ENCODE results near the gene ACTR3C.
A peak's percentile ranks its signal among the peaks of the same experiment; 100 is the strongest.
"Not testable (repeated sequence)": the region's sequence is repeated elsewhere in the genome, so short reads cannot be mapped to it uniquely, and the experiment has no call there.

ACTR3C gene

DNA sequence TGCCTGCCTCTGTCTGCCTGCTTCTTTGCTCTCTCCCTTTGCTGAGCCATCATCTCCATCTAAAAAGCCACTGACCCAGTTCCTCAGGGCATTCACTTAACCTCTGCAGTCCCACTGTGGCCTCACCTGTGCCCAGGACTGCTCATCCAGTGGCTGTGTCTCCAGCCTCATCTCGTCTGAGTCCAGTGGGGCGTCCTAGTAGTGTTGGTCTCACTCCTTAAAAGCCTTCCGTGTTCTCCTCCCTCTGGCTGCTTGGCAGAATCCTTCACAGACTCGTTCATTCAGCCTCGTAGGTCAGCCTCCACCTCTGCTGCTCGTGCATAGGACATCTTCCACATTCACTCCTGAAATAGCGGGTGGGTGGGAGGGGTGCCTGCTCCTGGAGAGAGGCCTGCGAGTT is 10.8 kb upstream of the ACTR3C start:
- no peak for DNase-seq

DNA sequence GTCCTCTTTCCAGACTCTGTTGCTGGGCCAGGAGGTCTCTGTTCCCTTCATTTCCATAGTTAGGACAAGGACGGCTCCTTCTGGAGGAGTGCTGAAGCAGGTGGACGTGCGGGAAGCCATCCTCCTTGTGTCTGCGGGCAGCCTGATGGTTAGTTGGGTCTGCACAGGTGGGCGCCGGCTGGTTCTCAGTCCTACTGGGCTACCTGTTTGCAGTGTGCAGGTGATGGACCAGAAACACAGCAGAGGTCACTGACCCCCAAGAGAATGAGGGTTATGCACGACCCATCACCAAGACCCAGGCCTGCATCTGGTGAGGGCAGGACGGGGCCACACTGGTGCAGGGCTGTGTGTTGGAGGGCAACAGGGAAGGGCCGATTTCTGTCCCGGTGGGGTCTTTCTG is 10.3 kb upstream of the ACTR3C start:
- DNase-seq, result no peak

DNA sequence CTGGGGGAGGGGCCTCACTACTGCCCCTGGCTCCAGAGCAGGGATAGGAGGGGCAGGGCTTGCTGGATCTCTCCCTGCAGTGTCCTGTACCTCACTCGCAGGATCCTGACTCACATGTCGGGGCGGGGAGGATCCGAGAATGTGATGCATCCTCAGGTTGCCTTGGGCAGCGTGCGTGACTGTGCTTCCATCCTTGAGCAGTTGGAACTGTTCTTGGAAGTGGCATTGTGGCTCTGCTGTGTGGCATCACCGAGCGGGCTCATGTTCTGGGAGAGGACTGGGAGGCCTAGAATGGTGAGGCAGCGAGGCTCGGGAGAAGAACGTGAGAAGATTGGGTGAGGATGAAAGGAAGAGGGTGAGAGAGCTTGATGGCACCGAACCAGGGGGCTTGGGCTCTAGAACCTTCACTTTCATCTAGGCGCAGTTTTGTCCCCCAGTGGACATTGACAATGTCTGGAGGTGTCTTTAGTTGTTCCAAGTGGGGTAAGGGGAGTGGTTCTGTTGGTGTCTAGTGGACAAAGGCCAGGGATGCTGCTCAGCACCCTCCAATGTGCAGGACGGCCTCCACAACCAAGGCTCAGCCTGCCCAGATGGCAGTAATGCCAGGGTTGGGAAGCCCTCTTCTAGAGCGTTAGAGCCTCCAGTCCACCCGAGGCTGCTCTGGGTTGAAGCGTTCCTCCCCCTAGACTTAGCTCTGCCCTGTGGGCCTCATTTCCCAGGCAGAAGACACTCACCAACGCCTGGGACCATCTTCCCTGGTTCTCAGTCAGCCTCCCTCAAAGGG is 9.7 kb upstream of the ACTR3C start:
- DNase-seq, result no peak

DNA sequence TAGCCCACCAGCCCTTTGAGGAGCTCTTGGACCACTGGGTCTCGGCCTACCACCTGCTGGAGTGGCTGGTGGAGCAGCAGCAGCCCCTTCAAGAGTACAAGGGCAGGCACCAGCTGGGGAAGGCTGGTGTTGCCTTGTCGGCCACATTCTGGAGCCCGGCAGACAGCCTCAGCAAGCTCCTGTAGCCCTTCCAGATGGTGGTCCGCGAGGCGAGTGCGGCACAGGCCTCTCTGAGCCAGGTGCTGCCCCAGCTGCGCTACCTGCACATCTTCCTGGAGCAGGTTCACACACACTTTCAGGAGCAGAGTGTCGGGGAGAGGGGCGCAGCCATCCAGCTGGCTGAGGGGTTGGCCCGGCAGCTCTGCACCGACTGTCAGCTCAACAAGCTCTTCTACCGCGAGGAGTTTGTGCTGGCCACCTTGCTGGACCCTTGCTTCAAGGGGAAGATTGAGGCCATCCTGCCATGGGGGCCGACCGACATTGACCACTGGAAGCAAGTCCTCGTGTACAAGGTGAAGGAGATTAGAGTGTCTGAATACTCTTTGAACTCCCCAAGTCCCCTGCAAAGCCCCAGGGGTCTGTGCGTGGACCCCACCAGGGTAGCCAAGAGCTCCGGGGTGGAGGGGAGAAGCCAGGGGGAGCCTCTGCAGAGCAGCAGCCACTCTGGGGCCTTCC is 7.0 kb upstream of the ACTR3C start:
- no peak for DNase-seq

DNA sequence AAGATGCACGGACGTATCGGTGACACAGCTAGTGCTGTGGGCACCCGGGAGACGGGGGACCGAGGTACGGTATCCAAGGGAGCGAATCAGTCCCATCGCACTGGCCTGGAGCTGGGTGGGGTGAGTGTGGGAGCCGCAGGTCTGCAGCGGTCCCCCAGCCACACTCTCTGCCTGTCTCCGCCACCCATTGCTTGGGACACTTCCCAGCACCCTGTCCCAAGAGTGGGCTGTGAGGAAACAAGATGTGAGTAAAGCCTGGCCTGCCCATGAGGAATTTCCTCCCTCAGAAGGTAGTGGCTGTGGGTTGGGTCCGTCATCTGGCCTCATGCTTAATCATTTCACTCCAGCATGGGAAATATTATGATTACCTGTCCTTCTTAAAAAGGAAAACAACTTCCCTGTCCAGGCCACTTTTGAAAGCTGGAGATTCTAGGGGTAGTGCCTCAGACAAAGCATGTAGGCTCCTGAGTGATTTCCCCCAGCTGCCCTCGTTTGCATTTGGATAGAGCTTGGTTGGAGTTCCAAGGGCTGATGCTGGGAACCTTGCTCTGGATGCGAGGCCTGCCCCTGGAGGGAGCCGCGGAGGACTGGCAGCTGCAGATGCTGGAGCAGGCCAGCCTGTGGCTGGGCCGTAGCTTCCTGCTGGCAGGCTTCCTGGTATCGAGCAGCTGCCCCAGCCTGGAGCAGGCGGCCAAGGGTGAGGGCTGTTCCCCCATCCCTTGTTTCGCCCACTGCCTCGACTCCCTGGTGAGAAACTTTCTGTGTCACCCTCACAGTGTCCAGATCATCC is 6.2 kb upstream of the ACTR3C start:
- no peak for DNase-seq

DNA sequence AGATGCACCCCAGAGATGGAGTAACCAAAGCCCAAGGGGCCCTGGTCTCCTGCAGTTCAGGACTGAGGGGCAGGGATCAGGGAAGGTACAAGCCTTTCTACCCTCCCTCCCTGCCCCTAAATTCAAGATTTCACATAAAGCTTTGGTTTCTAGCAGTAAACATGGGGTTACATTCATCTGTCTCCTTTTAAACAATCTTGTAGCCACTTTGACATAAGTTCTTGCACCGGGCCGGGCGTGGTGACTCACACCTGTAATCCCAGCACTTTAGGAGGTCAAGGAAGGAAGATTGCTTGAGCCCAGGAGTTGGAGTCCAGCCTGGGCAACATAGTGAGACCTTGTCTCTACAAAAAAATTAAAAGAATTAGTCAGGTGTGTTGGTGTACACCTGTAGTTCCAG is 4.0 kb upstream of the ACTR3C start:
- no peak for DNase-seq

DNA sequence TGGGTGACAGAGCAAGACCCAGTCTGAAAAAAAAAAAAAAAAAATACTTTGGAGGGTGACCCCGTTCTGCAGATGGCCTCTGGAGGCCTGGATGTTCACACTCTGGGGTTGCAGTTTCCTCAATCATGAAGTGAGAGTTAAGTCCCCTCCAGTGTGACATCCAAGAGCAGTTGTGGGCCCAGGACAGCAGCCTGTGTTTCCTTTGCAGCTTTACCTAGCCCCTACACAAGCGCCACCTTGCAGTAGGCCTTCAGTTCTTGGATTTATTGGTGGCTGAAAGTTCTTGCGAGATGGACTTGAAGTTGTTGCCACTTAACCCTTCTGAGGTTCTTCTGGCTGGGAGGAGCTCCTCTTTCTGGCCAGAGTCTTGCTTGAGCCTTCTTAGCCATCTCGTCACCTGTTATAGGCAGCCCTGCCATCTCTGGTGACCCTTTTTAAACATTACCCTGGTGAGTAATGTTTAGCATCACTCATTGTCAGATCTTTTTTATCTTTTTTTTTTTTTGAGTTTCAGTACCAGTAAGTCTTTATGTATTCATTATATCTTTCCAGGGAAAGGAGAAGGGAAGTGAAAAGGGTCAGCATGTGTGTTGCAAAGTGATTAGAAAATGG is 3.4 kb upstream of the ACTR3C start:
- DNase-seq, result no peak

DNA sequence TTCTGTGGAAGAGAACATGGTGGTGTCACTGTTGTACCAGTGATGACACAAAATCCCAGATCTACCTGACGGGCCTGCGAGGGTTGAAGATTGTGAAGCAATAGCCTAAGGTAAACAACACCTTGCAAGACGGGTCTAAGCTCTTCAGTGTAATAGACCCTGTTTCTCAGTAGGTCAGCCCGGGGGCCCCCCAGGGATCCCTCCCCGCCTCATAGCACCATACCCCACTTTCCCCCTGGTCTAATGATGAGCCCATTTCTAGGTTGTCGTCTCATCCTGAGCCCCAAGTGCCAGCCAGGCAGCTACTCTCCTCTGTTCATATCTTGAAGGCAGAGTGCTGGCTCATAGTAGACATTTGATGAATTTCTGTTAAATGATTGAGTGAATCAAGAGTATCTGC is 2.6 kb upstream of the ACTR3C start:
- no peak for DNase-seq

DNA sequence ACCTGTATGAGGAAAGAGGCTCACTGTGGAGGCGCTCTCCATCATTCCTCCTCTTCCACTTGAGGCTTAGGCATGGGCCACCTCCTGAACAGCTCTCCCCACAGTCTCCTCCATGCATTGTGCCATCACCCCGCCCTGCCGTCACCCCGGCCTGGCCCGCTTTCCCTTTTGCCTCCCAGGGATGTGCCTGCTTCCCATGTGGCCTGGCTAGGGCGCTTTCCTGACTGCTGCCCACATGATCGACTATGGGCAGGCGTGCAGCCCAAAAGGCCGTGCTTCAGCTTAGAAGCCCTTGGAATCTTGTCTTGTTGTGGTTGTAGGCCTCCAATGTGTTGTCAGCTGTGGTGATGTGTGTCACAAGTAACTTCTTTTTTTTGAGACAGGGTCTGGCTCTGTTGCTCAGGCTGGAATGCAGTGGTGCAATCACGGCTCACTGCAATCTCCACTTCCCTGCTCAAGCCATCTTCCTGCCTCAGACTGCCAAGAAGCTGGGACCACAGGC is 1.8 kb upstream of the ACTR3C start:
- no peak for DNase-seq

DNA sequence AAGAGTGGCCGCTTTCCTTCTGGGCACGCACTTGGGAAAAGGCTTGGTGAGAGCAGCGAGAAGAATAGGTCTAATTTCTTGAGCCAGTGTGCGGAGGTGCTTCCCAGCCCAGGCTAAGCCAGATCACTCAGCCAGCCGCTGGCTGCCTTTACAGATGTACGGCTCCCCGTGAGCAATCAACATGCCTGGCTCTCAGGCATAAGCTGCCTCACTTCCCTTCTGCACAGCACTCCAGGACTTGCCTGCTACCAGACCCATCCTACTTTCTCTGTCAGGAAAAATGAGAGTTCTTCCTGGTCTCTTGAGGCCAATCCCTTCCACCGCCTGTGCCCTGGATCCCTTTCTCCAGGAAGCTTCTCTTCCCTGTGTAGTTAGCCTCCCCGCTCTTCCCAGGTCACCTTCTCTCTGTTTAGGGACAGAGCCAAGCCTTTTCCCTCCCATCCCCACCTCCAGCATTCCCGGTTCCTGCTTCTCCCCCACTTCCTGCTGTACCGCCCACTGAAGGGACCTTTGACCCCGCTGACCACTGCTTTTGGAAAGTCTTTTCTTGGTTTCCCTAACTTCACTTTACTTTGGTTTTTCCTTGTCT is 1.1 kb upstream of the ACTR3C start:
- DNase-seq, result no peak

DNA sequence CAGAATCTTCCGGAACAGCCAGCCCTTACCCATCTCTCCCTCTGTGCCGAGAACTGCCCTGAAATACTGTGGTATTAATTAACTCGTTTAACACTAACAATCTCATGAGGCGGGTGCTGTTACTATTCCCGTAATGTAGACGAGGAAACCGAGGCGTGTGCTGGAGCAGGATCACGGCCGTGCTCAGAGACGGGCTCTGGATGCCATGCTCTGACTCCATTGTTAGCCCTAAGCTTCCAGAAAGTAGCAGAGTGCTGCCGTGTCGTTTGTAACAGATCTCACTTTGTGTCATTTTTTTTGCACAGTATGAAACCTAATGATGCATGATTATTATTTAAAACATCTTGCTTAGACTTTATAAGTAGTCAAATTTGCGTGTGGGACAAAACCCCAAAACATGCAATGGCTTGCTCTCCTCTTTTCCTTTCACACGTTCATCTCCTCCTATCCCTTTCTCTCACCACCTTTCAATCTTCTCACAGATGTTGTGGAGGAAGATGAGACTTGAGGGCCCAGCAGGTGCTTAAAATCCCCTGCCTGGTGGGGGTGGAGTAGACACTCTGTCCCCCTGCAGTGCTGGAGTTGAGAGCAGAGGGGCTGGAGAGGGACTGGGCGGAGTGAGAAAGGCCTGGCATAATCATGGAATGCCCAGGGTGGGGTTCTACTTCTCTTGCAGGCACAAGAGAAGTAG is 482 bp upstream of the ACTR3C start:
- no peak for DNase-seq

DNA sequence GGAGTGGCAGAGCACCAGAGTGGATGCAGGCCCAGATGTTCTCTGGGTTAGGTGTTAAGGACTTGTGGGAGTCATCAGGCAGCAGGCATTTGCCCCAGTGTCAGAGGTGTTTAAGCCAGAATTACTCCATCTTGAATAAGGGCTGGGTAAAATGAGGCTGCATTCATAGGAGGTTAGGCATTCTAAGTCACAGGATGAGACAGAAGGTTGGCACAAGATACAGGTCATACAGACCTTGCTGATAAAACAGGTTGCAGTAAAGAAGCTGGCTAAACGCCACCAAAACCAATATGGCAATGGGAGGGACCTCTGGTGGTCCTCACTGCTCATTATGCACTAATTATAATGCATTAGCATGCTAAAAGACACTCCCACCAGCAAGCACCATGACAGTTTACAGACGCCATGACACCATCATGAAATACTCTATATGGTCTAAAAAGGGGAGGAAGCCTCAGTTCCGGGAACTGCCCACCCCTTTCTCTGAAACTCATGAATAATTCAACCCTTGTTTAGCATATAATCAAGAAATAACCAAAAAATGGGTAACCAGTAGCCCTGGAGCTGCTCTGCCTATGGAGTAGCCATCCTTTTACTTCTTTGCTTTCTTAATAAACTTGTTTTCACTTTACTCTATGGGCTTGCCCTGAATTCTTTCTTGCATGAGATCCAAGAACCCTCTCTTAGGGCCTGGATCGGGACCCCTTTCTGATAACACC is 1.1 kb downstream of the ACTR3C start:
- DNase-seq, result peak; percentile 75

DNA sequence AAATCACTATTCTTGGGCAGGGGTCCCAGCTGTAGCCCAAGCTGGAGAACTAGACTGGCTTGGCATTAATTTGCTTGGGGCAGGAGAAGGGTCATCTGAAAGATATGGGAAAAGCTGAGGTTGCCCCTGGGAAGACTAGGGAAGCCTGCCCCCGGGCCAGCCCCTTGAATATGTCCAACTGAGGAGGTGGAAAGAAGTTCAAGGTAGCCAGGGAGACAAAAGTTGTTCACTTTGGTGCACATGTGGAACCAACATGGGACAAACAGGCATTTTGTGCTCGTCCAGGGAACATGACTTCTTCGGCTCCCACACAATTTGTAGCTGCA is 1.6 kb downstream of the ACTR3C start:
- no peak for DNase-seq

DNA sequence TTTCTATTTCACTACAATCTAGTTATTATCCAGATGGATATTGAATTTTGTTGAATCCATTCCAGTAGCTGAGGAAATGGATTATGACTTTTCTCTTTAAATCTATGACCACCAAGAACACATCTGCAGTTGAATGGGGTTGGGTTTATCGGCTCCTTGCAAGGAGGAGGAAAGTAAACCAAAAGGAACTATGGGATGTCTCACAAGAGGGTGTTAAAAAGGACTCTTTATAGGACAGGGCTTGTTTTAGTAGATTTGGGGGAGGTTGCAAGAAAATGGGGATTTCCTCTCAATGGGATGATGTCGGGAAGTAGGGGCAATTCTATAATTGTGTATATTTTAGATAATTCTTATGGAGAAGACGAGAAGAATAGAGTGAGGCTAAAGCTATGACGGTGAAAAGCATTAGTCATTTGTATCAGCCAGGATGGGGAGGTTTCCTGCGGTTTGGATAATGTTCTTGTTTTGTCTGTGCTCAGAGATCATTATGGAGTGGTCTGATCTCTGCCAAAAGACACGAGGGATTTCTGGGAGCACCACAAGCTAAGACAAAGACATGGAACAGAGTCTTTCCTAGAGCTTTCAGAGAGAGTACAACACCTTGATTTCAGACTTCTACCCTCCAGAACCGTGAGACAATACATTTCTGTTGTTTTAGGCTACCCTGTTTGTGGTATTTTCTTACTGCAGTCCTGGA is 5.4 kb downstream of the ACTR3C start:
- no peak for DNase-seq

DNA sequence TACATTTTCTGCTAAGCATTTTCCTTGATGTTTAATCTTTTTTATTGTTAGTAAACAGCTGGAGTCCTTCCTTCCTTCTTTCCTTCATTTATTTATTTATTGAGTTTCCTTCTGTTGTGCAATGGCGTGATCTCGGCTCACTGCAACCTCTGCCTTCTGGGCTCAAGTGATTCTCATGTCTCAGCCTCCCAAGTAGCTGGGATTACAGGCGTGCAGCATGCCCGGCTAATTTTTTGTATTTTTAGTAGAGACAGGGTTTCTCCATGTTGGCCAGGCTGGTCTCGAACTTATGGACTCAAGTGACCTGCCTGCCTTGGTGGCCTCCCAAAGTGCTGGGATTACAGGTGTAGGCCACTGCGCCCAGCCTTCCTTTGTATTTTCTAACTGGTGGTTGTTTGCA is 6.4 kb downstream of the ACTR3C start:
- not testable (repeated sequence) for DNase-seq

DNA sequence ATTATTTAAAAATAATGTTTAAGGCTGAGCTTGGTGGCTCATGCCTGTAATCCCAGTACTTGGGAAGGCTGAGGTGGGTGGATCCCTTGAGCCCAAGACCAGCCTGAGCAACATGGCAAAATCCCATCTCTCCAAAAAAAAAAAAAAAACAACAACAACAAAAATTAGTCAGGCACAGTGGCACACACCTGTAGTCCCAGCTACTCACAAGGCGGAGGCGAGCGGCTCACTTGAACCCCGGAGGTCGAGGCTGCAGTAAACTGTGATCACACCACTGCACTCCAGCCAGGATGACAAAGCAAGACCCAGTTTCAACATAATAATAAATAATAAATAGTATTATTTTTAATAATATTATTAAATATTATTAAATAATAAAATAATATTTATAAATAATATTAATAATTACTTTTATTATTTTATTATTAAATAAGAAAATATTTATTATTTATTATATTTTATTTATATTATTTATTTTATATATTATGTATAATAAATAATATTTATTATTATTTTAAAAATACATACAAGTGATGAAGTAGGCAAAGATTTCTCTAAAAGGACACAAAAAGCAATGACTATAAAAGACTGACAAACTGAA is 8.6 kb downstream of the ACTR3C start:
- DNase-seq, result no peak

DNA sequence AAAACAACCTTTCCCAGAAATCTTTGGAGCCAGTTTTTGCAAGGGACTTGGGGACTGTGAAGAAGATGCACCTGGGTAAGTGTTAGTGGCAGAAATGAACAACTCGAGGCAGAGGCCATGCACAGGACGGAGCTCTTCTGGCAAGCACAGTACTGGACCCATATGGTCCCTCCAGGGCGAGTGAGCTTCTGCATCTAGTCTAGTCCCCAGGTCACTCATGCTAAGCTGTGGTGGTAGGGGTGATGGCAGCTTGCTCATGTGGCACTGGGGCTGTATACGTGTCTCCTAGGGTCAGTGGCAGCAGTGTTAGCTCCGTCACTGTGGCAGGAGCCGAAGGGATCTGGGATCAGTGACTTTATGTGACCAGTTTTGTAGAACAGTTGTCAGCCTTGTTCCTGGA is 9.5 kb downstream of the ACTR3C start:
- DNase-seq, result no peak

DNA sequence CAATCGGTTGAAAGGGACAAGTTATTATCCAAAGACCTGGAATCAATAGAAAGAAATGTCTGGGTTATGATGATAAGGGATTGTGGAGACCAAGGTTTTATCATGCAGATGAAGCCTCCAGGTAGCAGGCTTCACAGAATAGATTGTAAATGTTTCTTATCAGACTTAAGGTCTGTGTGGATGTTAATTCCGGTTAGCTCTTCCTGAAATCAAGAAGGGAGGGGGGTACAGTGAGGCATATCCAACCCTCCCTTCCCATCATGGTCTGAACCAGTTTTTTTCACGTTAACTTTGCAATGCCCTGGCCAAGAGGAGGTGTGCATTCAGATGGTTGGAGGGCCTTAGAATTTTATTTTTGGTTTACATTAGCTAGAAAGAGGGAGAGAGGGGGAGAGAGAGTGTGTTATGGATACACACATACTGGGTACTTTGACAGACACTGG is 10.0 kb downstream of the ACTR3C start:
- no peak for DNase-seq

DNA sequence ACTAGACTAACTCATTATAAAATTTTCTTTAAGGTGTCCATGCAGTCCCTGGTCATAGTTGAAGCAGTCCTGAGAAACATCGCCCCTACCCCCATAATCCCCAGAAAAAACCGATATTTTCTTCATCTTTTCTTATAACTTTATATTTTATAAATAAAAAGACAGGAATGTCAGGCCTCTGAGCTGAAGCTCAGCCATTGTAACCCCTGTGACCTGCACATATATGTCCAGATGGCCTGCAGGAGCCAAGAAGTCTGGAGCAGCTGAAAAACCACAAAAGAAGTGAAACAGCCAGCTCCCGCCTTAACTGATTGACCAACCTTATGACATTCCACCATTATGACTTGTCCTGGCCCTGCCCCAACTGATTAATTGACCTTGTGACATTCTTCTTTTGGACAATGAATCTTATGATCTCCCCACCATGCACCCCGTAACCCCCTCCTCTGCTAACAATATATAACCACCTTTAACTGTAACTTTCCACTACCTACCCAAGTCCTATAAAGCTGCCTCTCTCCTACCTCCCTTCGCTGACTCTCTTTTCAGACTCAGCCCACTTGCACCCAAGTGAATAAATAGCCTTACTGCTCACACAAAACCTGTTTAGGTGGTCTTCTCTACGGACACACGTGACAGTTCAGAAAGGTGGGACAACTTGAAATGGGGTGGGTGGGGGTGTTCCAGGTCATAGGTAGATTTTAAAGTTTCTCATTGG is 10.5 kb downstream of the ACTR3C start:
- DNase-seq, result not testable (repeated sequence)

DNA sequence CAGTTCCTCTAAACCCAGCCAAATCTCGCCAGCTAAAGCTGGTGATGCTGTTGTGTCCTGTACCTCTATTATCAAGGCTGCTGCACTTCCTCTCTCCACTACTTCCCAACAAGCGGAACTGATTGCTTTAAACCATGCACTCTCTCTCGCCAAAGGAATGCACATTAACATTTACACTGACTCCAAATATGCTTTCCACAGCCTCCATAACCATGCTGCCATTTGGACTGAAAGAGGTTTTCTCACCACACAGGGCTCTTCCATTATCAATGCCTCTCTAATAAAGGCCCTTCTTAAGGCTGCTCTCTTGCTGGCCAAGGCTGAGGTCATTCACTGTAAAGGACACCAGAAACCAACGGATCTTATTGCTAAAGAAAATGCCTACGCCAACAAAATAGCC is 11.6 kb downstream of the ACTR3C start:
- no peak for DNase-seq

All from activated effector memory CD4-positive, alpha-beta T cell treated with anti-CD3 and anti-CD28 coated beads, Interleukin-2, amount 50 U/mL, for 16 hours (primary cell).